NCI-H526 treated with DMSO at 0.1 percent for 48 hours (cell line): ENCODE data around the gene LRP1B.

Experiments
- DNase-seq: peaks from one replicate; lab custom pipeline; 2025; lab: John Stamatoyannopoulos, UW

LRP1B gene

GRCh38 chr2:141666191-141666590 is 464.6 kb downstream of the LRP1B start:
- DNase-seq = no peak

GRCh38 chr2:141660232-141660631 is 470.6 kb downstream of the LRP1B start:
- DNase-seq = no peak

GRCh38 chr2:141654311-141654710 is 476.5 kb downstream of the LRP1B start:
- no peak for DNase-seq

- DNase-seq = no peak
These were observed 477.6 kb downstream of the LRP1B start for GRCh38 chr2:141653184-141653583.

- DNase-seq = no peak
These were observed 478.5 kb downstream of the LRP1B start for GRCh38 chr2:141652308-141652707.

GRCh38 chr2:141647353-141647752 is 483.5 kb downstream of the LRP1B start:
- DNase-seq = no peak

GRCh38 chr2:141641462-141641861 is 489.4 kb downstream of the LRP1B start:
- no peak for DNase-seq

GRCh38 chr2:141639809-141640208 is 491.0 kb downstream of the LRP1B start:
- no peak for DNase-seq

GRCh38 chr2:141633132-141633531 is 497.7 kb downstream of the LRP1B start:
- DNase-seq = no peak

- no peak for DNase-seq
These were observed 500.3 kb downstream of the LRP1B start for GRCh38 chr2:141630407-141630930.

- DNase-seq = no peak
These were observed 510.4 kb downstream of the LRP1B start for GRCh38 chr2:141620372-141620771.

GRCh38 chr2:141618457-141618856 is 512.4 kb downstream of the LRP1B start:
- no peak for DNase-seq

GRCh38 chr2:141611981-141612380 is 518.8 kb downstream of the LRP1B start:
- no peak for DNase-seq

GRCh38 chr2:141611176-141611571 is 519.6 kb downstream of the LRP1B start:
- DNase-seq = peak; percentile 65

GRCh38 chr2:141610564-141611175 is 520.1 kb downstream of the LRP1B start:
- no peak for DNase-seq

GRCh38 chr2:141605163-141605562 is 525.7 kb downstream of the LRP1B start:
- no peak for DNase-seq

GRCh38 chr2:141601511-141602152 is 529.2 kb downstream of the LRP1B start:
- no peak for DNase-seq

GRCh38 chr2:141599721-141600120 is 531.1 kb downstream of the LRP1B start:
- no peak for DNase-seq

- no peak for DNase-seq
These were observed 531.8 kb downstream of the LRP1B start for GRCh38 chr2:141598982-141599381.

- no peak for DNase-seq
These were observed 535.4 kb downstream of the LRP1B start for GRCh38 chr2:141595316-141595920.

- DNase-seq = no peak
These were observed 539.0 kb downstream of the LRP1B start for GRCh38 chr2:141591787-141592186.

GRCh38 chr2:141590620-141591019 is 540.2 kb downstream of the LRP1B start:
- DNase-seq = no peak

- DNase-seq = no peak
These were observed 541.5 kb downstream of the LRP1B start for GRCh38 chr2:141589314-141589713.
